NCI-H2107 (cell line): Measurements from ENCODE around the gene NFYC.

Source experiments
- DNase-seq: peaks from one replicate; lab custom pipeline; 2025; lab: John Stamatoyannopoulos, UW

The NFYC gene

DNA sequence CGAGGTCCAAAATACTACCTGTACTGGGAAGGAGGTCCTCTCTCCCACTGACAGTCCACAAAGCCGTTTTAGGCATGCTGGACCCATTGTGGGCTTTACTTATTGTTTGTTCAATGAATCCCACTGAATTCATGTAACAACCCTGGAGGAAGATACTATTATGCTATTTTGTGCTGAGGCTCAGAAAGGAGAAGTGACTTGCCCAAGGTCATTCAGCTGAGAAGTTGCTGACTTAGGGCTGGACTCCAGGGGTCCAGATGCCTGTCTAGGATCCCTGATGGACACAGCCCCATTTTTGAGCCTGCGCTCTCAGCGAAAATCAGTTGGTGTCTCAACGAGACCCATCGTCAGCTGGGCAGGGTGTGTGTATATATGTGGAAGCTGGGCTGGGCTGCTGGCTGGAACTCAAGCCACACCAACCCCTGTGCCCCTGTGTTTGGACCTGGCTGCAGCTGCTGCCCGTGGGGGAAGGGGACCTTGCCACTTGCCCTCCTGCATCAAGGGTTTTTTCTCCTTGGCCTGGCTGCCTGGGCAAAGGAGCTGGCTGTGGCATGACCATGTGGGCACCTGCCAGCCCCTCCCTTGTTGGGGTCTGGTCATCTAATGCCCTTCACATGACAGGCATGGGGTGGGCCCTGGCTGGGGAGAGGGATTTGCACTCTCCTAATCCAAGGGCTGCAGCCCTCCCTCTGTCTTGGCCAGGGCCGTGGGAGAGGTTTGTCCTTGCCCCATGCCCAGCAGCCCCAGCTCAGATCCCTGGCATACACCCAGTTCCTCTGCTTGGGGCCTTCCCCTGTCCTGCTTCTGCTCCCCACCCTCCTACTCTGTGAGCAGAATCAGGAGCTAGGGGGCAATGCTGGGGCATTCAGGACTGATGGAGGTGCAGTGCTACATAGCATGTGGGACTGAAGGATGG, 107.1 kb downstream of the NFYC start:
- no peak for DNase-seq

DNA sequence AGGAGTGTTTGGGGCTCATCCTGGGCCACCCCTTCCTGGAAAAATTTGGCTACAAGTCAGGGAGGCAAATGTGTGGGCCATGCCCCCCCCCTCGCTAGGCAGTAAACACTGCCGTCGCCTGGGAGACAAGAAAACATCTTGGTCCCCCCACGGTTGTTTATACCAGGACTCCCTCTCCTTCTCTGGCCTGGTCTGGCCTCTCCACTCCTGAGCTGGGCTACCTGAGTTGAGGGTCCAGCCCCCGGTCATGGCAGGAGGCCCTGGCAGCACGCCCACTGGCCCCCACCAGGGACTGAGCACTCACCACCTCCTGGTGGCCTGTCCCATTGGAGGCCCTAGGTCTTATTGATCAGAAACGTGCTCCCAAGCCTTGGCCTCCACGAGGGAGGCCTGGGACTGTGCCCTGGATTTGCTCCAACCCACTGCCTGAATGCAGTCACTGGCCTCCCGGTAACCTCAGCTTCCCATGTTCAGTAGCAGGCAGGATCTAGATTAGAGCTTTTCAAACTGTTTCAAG, 107.9 kb downstream of the NFYC start:
- no peak for DNase-seq

DNA sequence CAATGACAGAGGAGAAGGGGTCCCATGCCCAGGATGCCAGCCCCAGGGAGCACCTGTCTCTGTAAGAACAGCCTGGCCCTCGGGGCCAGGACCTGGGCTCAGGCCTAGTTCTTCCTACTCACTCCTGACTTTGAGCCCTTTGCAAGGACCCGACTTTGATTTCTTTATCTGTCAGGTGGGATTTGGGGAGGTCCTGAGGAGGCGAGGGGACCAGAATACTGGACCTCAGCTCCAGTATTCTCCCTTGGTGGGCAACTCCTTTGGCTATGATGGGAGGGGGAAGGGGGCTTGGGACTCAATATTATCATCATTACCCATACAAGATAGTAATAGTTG, 110.2 kb downstream of the NFYC start:
- no peak for DNase-seq

GRCh38 chr1:40802078-40802741, 110.7 kb downstream of the NFYC start:
- DNase-seq: peak; percentile 67

- no peak for DNase-seq
Observed at GRCh38 chr1:40802742-40803113, 111.2 kb downstream of the NFYC start.

DNA sequence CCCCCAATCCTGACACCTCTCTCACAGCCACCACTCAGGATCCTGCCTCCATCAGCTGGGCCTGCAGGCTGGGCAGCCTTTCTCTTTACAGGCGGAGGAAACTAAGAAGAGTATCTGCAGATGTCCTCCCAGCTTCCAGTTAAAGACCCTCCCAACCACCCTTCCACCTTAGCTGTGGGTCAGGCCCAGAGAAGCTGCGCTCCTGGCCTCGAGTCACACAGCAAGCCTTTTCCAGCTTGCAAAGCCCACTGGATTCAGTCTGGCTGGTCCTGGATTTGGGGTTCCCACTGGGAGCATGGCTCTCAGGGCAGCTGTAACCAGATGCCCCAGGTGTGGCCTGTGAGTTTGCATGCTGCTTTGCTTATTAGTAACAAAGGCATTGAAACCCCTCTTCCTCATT, 111.9 kb downstream of the NFYC start:
- DNase-seq: no peak

DNA sequence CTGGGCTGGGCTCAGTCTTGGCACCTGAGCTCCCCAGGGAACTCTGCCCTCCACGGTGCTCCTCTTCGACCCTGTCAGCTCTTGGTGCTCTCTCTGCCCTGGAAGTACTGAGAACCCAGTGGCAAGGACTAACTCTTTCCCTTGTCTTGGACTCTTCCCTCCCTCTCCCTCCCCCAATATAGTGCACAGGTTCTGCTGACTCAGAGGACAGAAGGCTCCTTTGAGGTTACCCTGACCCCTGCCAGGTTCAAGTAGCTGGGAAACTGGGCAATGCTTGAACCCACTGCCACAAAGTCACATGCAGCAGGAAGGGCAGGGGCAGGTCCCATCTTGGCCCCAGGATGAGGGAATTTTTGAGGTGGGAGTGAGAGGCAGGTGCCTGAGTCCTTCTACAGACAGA, 112.4 kb downstream of the NFYC start:
- no peak for DNase-seq

DNA sequence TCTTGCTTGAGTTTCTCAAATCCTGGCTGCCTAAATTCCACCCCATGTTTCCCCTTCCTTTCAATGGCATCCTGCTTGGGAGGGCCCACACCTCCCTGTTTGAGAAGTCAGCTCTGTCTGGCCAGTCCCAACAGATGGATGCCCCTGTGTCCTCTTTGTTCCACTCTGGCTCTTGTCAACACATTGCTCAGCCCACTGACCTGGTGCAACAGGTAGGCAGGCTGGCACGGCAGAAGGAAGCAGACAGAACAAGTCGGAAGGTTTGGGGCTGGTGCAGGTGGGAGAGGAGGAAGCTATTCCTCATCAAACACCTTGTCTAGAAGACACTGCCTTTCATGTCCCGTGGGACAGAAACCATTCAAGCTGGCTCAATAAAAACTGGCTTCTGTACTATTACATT, 114.7 kb downstream of the NFYC start:
- no peak for DNase-seq

DNA sequence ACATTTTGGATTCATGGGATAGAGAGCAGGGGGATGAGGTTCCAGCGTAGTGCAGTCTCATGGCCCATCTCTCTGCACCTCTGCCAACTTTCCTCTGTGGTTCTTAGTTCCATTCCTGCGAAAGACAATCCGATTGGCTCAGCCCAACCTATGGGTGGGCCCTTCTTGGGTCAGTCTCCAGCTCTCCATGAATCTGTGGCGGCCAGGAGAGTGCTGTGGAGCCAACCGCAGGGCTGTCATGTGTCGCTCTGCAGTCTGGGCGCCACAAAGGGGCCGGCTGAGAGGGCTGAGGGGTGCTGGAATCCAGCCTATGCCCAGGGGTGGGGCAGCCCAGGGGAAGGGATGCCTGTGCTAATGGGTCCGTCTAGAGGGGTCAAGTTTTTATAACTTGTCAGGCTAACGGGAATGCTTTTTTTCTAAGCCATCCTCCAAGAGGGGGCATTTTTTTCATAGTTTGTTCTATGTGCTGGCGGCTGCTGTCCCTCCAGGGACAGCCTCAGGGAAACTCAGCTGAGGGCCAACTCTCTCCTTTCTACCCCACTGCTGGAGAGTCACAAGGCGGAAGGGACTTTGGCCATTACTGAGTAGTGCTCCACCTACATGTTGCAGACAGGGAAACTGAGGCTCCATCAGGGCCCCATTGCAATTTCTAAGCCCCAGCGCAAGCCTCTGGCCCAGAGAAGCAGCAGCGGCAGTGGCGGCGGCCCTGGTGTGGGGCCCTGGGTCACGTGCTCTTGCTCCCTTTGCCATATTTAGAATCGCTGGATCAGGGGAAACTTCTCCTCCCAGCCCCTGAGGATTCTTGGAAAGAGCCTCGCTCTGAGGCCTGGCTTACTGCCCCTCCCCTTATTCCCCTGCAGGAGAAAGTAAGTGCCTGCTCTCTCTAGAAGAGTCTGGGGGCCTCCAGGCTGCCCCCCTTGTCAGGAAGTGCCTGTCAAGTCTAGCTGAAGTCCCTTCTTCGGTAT, 115.5 kb downstream of the NFYC start:
- no peak for DNase-seq

GRCh38 chr1:40808002-40808401, 116.5 kb downstream of the NFYC start:
- no peak for DNase-seq

DNA sequence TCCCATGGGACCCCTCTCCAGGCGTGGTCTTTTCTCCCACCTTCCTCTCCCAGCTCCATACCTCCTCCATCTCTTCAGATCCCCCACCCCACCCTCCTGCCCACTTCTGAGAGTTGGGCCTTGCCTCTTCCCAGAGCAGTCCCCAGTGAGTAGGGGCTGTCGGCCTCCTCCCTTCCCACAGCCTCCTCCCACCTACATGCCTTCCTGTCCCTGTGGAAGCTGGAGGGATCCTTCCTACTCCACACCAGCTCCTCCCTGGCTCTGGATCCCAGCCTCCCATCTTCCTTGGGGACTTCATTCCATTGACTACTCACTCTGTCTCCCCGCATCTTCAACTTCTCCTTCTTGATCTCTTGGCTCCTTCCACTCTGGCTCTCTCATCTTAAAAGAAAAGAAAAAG, 116.9 kb downstream of the NFYC start:
- no peak for DNase-seq

DNA sequence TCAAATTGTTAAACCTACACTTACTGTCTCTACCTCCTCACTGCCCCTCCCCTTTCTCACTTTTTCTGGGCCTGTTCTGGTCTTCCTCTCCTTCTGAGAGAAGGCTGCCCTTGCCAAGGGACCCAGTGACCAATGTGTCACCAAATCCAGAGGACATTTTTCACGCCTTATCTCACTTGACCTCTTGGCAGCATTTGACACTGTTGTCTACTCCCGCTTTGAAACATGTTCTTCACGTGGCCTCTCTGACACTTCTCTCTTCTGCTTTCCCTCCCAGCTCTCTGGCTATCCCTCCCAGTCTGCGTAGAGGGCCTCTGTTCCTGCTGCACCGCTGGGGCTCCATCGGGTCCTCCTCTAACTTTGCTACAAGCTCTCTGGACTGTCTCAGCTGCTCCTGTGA, 117.4 kb downstream of the NFYC start:
- no peak for DNase-seq

DNA sequence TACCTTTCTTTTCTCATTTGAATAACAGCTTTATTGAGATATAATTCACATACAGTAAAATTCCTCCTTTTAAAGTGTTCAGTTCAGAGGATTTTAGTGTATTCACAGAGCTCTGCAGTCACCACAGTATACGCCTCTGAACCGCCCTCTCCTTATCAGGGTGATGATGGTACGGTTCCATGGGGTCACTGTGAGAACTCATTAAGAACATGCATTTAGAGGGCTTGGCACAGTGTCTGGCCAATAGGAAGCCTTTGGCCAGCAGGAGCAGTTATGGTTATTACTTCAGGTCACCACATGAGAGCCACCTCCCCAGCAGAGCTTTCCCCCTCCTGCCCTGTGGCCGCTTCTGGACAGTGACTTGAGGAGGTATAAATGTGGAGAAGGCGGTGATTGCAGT, 119.4 kb downstream of the NFYC start:
- DNase-seq: no peak

DNA sequence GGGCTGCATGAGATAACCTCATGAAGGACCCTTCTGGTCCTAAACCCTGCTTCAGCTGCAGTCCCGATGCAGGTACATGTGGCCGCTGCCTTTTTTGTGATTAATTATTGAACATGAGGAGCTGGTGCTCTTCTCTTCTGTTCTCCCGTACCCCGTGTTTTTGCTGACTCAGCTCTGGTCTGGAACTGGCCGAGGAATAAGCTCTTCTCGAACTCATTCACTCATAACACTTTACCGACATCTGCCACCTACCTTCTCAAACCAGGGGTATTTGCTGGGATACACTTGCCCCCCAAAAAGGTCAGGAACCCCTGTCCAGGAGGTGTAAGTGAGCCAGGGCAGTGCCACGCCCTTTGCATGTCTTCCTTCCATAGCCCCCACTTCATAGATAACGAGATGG, 123.9 kb downstream of the NFYC start:
- no peak for DNase-seq

- DNase-seq: no peak
Observed at GRCh38 chr1:40817791-40818263, 126.3 kb downstream of the NFYC start.

DNA sequence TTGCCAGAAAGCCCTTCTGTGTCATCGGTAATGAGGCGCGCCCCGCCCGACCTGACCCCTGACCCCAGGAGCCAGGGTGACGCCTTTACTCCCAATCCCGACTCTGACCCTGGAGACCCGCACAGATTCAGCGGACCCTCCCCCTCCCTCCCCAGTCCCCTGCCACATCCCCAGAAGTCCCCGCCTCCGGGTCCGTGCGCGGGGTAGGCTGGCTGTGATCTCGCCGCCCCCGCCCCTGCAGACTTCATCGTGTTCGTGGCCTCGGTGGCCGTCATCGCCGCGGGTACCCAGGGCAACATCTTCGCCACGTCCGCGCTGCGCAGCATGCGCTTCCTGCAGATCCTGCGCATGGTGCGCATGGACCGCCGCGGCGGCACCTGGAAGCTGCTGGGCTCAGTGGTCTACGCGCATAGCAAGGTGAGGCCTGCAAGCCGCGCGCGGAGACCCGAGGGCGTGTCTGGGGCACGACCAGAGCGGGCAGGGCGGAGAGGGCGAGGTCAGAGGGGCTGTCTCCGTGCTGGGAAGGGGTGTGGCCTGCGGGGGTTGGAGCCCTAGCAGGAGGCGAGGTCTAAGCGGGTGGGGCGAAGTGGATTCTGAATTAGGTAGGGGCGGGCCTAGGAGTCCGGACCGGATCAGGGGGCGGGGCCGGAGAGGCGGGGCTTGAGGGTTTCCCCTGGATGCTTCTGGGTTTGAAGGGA, 126.9 kb downstream of the NFYC start:
- DNase-seq: no peak

- no peak for DNase-seq
Observed at GRCh38 chr1:40819101-40819500, 127.6 kb downstream of the NFYC start.

- no peak for DNase-seq
Observed at GRCh38 chr1:40820251-40820797, 128.8 kb downstream of the NFYC start.
